NCI-H524 (cell line): ENCODE results near the gene UBTF.

ENCODE experiments used
- DNase-seq, 2 experiments: peaks; one replicate each; lab custom pipeline; 2025; lab: John Stamatoyannopoulos, UW

Gene UBTF

GRCh38 chr17:44214896-44215295 lies 4.6 kb downstream of the UBTF start:
- DNase-seq = no peak

DNA sequence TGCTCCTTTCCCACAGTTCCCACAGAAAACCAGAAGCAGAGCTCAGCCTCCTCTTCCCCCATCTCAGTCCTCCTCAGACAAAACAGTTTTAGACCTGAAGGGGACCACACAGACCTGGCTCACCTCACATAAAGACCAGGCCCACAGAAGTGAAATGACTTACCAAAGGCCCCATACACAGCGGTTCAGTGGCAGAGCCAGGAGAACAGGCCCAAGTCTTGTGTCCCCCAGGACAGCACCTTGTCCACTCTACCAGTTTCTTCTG lies 5.3 kb downstream of the UBTF start:
- DNase-seq = no peak

DNA sequence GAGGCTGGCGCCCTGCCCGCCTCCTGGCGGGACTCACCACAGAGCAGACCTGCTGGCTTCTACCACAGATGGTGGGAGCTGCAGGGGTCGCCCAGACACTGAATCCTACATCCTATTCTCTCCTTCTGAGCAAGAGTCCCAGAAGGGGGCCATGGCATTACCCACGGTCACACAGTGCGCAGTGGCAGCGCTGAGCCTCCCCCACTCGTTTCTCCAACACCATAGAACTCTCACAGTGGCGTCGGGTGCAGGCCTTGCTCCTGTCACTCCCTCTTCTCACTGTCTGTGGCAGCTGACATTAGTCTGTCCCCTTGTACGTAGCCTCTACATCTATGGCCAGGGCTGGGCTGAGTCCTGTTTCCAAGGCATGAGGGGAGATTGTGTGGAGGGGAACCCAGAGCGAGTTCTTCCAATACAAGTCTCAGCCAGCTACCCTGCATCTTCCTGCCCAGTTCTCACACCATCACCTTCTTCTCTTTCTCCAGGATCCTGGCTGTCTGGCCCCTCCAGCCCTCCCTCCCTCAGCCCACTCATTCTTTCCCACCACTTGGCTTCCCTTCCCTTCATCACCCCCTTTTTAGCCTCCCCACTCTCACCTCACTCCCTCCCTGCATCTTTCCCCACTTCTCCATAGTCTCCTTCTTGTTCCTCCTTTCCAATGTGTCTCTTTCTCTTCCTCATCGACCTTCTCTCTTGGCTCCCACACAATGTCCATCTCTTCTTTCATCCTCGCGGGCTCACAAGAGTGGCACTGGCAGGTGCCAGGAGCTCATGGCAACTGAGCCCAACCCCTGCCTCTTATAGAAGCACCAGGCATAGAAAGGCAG lies 5.9 kb downstream of the UBTF start:
- no peak for DNase-seq

DNA sequence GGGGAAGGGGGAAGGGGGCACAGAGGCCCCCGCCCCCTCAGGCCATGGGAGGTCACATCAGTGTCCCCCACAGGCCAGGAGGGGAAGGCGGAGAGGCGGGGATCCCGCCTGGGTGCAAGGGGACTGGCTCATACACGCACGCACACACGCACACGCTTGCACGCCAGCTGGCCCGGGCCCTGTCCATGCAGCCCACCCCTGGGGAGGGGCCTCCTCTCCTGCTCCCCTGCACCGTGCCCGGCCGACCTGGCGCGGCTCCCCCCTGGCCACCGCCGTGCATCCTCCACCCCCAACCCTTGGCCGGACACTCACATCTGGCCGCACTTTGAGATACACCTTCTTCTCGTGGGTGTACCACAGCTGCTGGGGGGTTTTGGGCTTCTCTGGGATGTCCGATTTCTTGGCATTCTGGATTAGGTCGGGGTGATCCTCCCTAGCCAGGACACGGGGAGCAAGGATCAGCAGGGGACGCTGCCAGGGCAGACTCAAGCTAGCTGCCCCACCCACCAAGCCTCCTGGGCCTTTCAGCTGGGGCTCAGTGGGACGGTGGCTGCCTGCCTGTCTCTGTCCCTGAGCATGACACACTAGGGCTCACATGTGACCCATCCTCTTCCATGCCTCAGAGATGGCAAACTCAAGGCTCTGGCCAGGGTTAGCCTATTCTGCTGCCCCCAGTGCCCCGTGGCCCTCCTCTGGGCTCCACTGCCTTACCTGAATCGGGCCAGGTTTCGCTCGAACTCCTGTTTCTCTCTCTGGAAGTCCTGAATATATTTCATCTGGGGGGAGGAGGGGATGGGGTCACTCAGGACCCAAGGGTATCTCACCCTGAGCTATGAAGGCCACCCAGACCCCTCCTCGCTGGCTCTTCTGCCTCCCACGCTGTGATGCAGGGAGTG lies 6.7 kb downstream of the UBTF start:
- DNase-seq = no peak

GRCh38 chr17:44211281-44212265 lies 7.9 kb downstream of the UBTF start:
- DNase-seq = no peak

DNA sequence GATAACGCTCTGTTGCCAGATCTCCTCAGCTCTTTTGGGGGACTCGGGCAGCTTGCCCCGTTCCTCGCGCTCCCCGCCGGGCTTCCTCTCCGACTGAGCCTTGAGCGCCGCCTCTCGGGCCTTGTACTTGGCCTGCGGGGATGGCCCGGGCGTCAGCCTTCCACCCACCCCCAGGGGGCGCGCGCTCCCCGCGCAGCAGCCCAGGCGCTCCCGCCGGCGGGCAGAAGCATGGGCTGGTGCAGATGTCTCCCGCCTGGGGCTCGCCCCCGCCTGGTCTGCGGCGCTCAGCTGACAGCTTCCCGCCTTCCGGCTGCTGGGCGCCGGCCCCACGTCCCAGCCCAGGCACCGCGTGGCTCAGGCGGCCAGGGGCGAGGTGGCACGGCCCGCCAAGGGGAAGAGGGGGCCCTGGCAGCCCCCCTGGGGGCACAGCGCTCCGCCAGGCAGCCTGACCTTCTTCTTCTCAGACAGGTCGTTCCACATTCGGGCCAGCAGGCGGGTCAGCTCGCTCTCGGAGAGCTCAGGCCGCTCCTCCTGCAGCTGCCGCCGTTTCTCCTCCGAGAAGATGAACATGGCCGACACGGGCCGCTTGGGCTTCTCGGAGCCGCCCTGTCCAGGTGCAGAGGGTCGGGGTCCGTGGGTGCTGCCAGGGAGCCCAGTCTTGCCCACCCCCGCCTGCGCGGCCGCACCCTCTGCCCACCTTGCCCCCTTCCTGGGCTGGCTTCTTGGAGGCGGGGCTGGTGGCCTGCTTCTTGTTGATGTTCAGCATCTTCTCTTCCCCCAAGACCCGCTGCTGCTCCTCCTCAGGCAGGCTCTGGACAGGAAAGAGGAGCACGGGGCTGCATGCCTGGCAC lies 8.9 kb downstream of the UBTF start:
- DNase-seq = peak; percentile 76 to 92

GRCh38 chr17:44209786-44210341 lies 9.6 kb downstream of the UBTF start:
- DNase-seq = no peak

DNA sequence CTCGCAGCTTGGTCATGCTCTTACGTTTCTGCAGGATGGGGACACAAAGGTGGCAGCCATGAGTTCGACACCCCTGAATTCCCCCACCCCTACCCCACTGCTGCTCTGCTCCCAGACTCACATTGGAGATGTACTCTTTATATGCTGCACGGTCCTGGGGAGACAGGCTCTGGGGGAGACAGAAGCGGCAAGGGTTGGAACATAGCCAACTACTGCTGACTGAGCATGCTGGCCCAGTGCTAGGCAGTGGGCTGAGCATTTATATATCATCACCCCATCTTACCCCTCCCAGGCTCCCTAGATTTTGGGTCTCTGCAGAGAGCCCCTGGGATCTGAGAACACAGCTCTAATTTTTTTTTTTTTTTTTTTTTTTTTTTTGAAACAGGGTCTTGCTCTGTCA lies 11.7 kb downstream of the UBTF start:
- DNase-seq = no peak

GRCh38 chr17:44207319-44207718 lies 12.2 kb downstream of the UBTF start:
- DNase-seq = no peak

DNA sequence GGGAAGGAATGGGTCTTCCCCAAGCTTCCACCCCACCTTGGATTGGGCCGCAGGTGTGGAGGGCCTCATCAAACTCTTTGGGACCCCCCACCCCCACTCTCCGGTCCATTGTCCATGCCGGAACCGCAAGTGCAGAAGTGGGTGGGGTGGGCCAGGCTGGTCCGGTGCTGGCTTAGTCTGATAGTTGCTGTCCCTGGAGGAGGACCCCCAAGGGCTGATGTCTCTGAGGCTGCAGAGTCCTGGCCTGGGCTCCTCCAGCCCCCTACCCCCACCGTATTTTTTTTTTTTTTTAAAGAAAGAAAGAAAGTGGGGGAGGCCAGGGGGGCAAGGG lies 12.7 kb downstream of the UBTF start:
- no peak for DNase-seq

DNA sequence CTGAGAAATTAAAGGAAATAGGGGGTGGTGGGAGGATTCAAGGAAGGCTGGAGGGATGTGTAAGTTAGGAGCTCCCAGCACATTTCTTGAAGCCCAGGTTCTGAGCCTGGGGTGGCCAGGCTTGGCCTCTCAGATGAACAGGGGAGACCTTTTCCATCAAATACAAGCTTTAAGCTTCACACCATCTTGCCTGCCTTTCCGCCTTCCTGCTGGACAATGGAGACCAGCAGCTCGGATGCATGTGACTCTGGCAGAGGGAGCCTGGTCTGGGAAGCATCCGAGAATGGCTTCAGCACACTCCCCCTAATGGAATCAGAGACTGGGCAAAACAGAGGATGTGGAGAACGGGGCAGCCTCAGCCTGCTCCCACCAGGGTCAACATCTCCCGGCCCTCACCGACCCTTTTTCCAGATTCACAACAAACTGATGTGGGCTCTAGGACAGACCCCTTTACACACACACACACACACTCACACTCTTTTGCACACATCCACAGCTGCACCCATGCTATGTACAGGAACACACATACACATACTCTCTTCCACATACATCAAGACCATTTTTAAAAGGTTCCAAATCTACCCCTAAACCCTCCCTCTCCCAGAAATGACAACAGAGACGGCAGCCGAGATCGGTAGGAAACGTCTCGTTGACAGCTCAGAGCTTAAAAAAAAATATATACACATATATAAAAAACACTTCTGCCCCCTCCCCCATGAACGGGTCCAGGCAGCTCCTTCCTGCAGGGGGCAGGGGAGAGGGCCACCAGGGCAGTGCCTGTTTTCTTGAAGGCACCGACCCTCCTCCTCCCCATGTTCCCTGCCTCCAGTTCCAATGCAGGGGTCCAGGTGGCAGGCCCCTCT lies 13.3 kb downstream of the UBTF start:
- DNase-seq = no peak

DNA sequence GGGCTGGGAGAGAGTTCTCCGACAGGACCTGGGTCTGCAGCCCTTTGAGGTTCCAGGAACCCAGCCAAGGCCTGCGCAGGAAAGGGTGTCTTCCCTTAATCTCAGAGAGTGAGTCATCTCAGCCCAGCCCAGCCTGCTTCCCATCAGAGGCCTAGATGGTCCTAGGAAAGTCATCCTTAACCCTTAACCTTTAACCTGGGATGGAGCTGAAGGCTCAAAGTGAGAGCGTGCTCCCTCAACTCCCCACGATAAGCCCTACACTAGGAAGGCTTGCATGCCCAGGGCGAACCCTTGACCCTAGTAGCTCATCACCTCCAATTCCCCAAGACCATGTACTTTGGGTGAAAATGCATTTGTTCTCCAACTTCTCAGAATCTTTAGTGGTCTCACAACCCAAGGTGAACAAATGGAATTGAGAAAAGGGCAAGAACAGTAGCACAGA lies 15.0 kb downstream of the UBTF start:
- DNase-seq = no peak

GRCh38 chr17:44203731-44204440 lies 15.6 kb downstream of the UBTF start:
- DNase-seq = peak; percentile 21 to 59

- DNase-seq = no peak
Measured at GRCh38 chr17:44202756-44203155, 16.7 kb downstream of the UBTF start.

DNA sequence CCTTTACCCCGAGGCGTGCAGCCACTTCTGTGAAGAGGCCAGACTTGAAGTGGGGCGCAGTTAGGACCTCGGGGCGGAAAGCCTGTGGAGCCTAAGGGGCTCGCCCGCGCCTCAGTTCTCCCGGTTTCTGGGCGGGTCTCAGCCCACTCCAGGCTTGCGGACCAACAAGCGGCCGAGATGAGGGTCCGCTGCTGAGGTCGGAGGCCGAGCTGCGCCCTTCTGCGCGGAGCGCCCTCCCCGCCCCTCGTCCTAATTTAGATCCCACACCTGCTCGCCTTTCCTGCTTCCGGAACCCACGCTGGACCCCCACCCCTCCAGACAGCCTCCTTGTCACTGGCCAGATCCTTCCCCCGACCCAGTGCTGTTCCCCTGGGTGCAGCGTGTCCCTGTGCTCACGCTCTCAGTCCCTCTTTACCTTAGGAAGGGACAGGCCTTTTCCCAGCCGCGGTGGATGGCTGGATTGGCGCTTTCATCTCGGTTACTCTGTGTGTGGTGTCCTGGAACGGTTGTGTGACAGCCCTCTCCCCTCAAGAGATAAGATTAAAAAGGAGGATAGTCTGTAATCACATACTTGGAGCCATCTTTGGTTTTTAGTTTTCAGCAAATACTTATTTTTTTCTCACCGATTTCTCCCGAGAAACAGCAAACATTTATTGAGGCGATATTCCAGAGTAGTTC lies 18.9 kb downstream of the UBTF start:
- peak; percentile 65 to 81 for DNase-seq

GRCh38 chr17:44199553-44200477 lies 19.7 kb downstream of the UBTF start, which contains the start of gene ATXN7L3:
Gene ATXN7L3, minus strand, starts transcription at chr17:44199884. Its CDS starts 1,814 bp downstream, at chr17:44198070.
- DNase-seq = peak; percentile 98
